NCI-H524 (cell line): ENCODE results near the gene CFLAR.
"Not testable (repeated sequence)": the region's sequence is repeated elsewhere in the genome, so short reads cannot be mapped to it uniquely, and the experiment has no call there.

Experiments used
- DNase-seq, 2 experiments: peaks; one replicate each; lab custom pipeline; 2025; lab: John Stamatoyannopoulos, UW

Gene CFLAR

GRCh38 chr2:201183365-201183727 is 67.4 kb downstream of the CFLAR start:
- DNase-seq = no peak

- not testable (repeated sequence) for DNase-seq
These were observed 67.9 kb downstream of the CFLAR start for GRCh38 chr2:201183835-201184234.

GRCh38 chr2:201184248-201184647 is 68.3 kb downstream of the CFLAR start:
- DNase-seq = not testable (repeated sequence)

GRCh38 chr2:201185863-201186262 is 69.9 kb downstream of the CFLAR start:
- DNase-seq = no peak

GRCh38 chr2:201186982-201187381 is 71.0 kb downstream of the CFLAR start:
- DNase-seq = no peak

GRCh38 chr2:201188449-201188848 is 72.5 kb downstream of the CFLAR start:
- DNase-seq = no peak

- no peak for DNase-seq
These were observed 75.3 kb downstream of the CFLAR start for GRCh38 chr2:201191132-201191875.

GRCh38 chr2:201194097-201194496 is 78.1 kb downstream of the CFLAR start:
- no peak for DNase-seq

GRCh38 chr2:201195331-201195730 is 79.4 kb downstream of the CFLAR start:
- no peak for DNase-seq

- DNase-seq = no peak
These were observed 80.0 kb downstream of the CFLAR start for GRCh38 chr2:201196003-201196402.

GRCh38 chr2:201196803-201197202 is 80.8 kb downstream of the CFLAR start:
- no peak for DNase-seq

GRCh38 chr2:201197781-201198180 is 81.8 kb downstream of the CFLAR start:
- DNase-seq = no peak

- no peak for DNase-seq
These were observed 83.9 kb downstream of the CFLAR start for GRCh38 chr2:201199847-201200246.

- no peak for DNase-seq
These were observed 84.4 kb downstream of the CFLAR start for GRCh38 chr2:201200345-201200744.

- no peak for DNase-seq
These were observed 85.4 kb downstream of the CFLAR start for GRCh38 chr2:201201371-201201770.

GRCh38 chr2:201203916-201204654 is 88.1 kb downstream of the CFLAR start:
- no peak for DNase-seq

- no peak for DNase-seq
These were observed 88.9 kb downstream of the CFLAR start for GRCh38 chr2:201204655-201205514.

GRCh38 chr2:201205515-201205849 is 89.5 kb downstream of the CFLAR start:
- no peak for DNase-seq

- DNase-seq = no peak
These were observed 92.7 kb downstream of the CFLAR start for GRCh38 chr2:201208563-201209252.

GRCh38 chr2:201215963-201216362 is 100.0 kb downstream of the CFLAR start:
- no peak for DNase-seq

- no peak for DNase-seq
These were observed 101.0 kb downstream of the CFLAR start for GRCh38 chr2:201216918-201217317.

- DNase-seq = no peak
These were observed 102.8 kb downstream of the CFLAR start for GRCh38 chr2:201218780-201219179.
